ENCODE results near the gene POLR1E.

DNA sequence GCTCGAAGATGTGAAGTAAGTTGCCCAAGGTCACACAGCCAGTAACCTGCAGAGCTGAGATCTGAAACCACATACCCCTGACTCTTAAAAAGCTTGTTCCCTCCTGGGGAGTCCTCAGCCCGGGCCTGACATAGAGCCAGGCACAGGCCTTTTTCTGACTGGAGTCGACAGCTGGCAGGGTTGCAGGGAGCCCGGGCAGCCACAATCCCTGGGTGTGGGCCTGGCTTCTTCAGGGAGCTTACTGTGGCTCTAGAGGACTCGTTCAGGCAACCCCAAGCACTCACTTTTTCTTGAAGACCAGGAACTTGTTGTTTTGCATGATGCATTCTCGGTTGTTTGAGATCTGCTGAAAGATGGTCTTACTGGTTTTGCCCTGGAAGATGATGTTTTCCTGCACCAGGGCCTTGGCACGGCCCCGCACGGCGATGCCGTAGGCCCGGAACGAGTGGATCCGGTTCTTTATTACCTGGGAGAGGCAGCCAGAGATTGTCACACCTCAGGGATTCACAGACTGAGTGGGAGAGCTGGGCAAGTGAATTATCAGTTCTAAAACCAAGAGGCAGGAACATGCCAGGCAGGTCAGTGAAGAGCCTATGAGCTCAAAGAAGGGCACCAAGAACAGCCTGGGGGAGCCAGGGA, 30.0 kb downstream of the POLR1E start:
- TF ChIP-seq, protein P1, sequence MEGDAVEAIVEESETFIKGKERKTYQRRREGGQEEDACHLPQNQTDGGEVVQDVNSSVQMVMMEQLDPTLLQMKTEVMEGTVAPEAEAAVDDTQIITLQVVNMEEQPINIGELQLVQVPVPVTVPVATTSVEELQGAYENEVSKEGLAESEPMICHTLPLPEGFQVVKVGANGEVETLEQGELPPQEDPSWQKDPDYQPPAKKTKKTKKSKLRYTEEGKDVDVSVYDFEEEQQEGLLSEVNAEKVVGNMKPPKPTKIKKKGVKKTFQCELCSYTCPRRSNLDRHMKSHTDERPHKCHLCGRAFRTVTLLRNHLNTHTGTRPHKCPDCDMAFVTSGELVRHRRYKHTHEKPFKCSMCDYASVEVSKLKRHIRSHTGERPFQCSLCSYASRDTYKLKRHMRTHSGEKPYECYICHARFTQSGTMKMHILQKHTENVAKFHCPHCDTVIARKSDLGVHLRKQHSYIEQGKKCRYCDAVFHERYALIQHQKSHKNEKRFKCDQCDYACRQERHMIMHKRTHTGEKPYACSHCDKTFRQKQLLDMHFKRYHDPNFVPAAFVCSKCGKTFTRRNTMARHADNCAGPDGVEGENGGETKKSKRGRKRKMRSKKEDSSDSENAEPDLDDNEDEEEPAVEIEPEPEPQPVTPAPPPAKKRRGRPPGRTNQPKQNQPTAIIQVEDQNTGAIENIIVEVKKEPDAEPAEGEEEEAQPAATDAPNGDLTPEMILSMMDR (IDR thresholded peaks at IDR 0.05): no peak
- no peak for TF ChIP-seq POLR2A (IDR thresholded peaks at IDR 0.05)
